HG03196 (cell line): Measurements from ENCODE around the gene SH3PXD2B.

Experiments used
- ATAC-seq: cut with Tn5 transposase; IDR thresholded peaks from one replicate; pipeline ENCODE4 v1.9.1; 2021; ENCODE audit not compliant: unreplicated experiment

Gene SH3PXD2B

DNA sequence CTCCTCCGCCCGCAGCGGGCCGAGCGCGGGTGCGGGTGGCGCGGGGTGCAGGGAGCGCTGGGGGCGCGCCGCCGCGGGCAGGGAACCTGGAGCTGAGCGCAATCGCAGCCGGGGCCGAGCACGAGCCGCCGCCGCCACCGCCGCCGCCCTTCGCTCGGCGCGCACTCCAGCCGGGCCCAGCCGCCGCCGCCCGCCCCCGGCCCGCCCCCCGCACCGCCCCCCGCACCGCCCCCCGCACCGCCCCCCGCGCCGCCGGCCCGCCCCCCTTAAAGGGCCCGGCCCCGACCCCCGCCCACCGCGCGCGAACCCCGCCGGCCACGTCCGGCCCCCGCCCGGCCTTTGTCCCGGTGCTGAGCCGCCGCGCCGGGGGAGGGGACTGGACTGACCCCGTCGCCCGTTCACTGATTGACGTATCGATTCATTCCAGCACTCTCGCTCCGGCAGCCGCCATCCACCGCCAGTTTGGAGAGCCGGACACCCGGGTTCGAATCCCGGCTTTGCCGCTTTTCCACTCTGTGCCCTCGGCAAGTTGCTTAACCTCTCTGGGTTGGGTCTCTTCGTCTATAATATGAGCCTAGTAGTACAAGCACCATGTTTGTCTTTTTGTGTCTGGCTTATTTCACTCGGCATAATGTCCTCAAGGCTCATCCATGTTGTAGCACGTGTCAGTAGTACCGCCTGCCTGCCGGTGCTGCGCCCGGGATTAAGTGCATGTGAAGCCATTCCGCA lies at the start of gene SH3PXD2B:
SH3PXD2B (minus strand) TSS at position 168 of the 729 bp plus-strand sequence. CDS start 173 bp downstream, outside the sequence.
- ATAC-seq = no peak

DNA sequence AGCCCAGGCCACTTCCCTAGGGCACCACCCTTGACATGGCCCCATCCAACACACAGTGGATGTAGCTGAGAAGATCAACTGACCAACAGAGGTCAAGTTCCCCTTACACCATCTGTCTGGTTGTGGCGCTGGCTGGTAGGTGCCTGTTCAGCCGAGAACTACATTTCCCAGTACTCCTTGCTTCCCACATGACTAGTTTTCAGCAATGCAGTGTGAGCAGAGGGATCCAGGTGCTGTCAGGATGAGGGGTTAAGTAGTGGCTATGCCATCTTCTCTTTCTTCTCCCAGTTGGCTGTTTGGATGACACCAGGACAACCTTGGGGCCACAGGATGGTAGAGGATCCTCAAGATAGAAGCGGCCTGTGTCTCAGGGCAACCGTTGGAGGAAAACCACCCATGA lies 48.6 kb upstream of the SH3PXD2B start:
- ATAC-seq = no peak

DNA sequence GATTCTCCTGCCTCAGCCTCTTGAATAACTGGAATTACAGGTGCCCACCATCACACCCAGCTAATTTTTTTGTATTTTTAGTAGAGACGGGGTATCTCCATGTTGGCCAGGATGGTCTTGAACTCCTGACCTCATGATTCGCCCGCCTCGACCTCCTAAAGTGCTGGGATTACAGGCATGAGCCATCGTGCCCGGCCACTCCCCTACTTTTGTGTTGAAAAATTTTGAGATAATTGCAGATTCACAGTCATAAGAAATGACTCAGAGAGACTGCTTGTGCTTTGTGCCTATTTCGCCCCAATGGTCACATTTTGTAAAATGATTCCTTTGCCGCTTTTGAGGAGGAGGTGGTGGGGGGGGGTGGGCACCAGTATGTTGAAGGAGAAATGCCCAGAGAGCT lies 48.1 kb upstream of the SH3PXD2B start:
- no peak for ATAC-seq

DNA sequence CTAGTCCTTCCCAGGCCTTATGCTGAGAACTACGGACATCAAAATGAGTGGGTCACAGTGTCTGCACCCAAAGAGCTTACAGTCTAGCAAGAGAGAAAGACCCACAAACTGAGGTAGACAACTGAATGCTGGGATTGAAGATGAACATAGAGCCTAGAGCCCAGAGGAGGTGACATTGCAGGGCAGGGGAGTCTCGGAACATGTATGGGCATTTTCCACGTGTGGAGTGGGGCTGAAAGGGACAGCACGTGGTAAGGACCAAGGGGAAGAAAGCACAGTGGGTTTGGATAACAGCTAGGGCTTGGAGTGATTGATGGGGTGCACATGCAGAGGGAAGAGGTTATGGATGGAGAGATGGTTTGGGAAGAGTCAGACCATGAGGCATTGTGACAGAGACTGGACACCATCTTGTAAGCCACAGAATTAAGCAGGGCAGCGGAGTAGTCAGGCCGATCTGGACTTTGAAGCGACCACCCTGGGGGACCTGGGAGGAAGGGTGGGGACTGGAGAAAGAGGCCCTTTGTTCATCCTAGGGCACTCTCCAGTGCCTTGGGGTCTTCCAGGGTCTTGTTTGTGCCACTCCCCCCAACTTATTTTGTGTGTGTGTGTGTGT lies 47.5 kb upstream of the SH3PXD2B start:
- ATAC-seq = no peak

DNA sequence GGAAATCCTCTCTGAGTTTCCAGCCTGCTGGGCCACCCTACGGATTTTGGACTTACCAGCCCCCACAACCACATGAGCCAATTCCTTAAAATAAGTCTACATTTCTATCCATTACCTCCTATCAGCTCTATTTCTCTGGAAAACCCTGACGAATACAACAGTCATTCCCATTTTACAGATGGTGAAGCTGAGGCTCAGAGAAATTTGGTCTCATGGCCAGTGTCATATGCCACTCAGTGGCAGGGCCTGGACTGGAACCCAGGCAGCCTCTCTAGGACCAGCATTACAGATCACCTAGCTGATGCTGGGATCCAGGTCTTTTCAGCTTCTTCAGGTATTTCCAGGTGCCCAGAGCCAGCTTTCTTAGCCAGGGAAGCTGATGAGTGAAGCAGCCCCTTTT lies 45.0 kb upstream of the SH3PXD2B start:
- no peak for ATAC-seq

DNA sequence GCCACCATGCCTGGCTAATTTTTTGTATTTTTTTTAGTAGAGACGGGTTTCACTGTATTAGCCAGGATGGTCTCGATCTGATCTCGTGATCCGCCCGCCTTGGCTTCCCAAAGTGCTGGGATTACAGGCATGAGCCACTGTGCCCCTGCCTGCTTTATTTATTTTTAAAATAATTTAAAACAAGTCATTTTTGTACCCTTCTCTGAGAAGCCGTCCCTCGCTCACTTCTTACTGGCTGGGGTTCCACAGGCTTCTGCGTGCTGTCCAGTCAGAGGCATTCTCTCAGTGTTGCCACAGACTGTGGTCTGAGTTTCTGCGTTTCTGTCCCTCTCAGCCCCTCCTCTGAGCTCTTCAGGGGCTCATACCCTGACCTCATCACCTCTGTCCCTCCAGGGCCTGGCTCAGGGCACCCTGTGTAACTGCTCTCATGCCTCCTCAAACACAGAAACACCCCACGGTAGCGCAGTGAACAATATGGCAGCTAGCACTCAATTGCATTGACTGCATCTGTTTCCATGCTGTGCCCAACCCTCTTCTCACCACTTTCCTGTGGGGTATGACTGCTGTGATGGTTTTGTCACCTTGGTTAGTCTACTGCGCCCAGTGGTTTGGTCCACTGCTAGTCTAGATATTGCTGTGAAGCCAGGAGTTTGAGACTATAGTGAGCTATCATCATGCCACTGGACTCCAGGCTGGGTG lies 44.3 kb upstream of the SH3PXD2B start:
- no peak for ATAC-seq

DNA sequence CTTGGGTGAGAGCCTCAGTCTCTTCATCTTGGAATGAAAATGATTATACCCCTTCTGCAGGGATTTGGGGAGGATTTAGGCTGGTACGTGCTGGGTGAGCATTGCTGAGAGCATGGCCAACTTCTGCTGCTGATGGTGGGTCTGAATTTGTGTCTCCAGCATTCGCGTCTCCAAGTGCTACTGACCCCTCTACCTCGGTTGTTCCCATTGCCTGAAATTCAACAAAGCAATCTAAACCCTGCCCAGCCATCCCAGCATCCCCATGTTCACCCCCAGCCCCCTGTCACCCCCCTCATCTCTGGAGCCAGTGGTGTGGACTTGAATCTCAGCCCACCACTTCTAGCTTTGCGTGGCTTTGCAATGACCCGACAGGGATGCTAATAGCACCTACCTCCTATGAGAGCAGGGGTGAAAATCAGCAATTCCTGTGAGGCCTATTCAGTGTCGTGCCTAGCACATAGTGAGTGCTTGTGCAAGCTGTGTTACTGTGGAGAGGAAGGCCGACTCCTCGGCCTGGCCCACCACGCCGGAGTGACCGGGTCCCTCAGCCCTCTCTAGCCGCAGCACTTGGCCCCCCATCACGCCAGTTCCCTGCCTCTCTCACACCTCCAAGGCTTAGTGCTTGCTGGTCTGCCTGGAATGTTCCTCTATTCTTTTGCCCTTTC lies 43.4 kb upstream of the SH3PXD2B start:
- no peak for ATAC-seq

DNA sequence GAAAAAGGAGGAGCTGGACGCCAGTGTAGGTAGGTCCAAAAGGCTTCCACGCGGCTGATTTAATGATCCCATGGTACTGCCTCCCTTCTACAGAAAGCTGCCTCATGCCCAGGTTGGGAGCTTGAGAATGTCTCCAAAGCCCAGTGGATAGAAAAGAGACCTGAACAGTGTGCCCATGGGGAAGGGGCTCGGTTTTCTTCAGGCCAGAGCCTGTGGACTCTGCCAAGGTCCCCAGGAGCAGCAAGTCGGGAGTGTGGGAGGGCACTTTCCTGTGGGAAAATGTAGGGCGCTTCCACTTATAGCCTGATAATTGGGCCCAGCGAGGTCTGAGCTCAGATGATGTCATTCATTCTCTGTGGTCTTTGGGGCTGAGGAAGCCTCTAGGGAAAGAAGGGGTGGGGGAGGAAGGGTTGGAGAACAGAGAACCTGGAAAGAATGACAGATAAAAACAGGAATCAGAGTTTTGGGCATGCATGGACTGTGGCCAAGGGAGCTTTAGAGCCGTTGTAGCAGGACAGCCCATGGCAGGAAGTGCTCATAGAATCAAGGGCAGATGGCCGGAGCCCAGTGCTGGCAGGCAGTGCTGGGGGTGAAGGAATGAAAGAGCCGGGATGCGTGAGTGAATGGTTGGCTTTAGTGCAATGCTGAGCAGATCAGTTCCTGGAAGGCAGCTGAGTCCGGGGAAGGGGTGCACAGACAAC lies 42.5 kb upstream of the SH3PXD2B start:
- no peak for ATAC-seq

DNA sequence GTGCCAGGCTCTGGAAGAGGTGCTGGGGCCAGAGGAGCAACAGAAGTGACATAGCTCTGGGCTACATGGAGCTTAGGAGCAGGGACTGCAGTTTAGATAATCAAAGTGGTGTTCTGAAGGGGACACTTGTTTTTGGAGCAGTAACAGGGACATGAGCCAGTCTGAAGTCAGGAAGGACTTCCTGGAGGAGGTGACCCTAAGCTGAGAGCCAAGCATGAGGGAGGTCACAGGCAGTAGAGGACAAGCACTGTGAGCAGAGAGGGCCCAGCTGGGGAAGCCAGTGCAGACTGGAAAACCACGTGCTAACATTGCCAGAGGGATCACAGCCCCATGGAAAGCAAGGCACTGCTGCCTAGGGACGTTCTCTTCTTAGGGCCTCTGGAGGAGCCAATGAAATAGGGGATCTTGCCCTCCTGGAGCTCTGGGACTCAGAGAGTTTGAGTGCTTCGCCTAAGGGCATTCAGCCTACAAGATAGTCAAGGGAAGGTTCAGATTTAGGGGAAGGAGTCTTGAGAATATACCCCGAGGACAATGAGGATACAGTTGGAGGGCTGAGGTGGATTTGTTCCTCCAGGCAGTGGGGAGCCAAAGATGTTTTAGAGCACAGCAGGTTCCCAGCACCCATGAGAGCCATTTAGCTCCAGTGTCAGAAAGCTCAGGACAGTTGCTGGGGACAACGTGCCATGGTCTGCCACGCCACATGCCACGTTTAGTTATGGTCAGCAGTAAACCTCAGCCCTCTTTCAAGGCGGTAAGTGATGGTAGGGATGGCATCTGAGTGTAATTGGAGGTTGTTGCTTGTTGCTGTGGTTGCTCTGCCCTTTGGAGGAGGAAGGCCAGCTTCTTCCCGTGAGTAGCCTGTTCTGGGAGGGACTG lies 40.5 kb upstream of the SH3PXD2B start:
- no peak for ATAC-seq

DNA sequence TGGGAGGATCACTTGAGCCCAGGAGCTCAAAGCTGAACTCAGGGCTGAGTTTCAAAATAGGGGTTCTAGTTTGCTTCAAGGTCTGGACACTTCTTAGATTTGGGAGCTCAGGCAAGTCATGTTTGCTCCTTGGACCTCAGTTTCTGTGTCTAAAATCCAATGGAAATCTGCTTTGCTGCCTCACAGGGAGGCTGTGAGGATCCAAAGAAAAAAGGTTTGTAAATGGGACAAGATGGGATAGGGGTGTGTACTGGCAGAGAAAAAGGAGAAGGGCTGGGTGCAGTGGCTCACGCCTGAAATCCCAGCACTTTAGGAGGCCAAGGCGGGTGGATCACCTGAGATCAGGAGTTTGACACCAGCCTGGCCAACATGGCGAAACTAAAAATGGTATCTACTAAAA lies 39.6 kb upstream of the SH3PXD2B start:
- no peak for ATAC-seq

DNA sequence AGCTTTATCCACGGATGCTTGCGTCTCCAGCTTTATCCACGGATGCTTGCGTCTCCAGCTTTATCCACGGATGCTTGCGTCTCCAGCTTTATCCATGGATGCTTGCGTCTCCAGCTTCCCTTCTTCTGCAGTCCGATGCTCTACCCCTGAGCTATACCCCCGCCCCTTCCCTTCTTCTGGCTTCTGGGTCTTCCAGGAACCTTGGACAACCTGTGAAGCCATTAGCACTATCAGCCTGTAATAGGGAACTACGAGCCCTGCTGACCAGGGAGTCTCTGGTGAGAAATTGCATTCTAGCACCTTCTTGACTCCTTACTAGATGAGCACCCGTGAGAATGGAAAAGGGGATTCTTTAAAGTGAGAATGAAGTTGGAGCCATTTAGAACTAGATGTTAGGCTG lies 39.1 kb upstream of the SH3PXD2B start:
- ATAC-seq = no peak

DNA sequence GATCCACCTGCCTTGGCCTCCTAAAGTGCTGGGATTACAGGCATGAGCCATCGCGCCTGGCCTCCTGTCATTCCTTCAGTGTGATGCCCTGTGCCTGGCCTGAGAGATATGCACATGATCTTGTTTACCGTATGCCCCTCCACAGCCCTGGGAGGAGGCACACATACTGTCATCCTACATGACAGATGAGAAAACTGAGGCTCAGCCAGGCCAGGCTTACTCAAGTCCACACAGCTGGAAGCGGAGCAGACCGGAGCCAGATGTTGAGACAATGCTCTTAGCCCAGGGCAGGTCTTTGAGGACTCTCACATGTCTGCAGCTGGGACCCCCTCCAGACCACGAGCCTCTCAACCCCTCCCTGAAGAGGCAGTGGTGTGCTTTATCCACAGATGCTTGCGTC lies 38.7 kb upstream of the SH3PXD2B start:
- ATAC-seq = no peak

DNA sequence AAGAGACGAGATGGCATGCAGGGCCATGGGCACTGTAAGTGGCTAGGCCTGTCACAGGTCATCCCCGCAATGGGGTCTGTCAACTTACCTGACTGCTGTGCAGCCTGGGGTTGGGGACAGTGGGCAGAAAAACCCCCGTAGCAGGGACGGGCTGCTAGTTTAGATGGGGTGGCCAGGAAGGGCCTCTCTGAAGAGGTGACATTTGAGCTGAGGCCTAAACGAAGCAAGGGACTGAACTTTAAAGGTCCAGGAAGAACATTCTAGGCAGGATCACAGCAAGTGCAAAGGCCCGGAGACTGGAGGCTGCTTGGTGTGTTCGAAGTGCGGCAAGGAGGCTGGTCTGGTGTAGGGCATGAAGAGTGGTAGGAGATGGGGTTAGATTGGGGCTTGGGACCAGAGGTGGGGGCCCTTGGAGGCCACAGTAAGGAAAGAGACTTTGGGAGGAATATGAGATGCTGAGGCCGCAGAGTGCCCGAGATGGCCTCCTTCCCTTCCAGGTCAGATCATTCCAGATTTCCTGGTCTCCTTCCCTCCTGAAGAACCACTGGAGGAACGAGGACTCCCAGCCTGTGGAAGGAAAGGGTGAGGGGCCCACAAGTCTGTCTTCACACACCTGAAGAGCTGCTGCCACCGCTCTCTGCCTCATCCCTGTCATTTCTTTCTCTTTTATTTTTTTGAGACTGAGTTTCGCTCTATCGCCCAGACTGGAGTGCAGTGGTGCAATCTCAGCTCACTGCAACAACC lies 37.9 kb upstream of the SH3PXD2B start:
- no peak for ATAC-seq

DNA sequence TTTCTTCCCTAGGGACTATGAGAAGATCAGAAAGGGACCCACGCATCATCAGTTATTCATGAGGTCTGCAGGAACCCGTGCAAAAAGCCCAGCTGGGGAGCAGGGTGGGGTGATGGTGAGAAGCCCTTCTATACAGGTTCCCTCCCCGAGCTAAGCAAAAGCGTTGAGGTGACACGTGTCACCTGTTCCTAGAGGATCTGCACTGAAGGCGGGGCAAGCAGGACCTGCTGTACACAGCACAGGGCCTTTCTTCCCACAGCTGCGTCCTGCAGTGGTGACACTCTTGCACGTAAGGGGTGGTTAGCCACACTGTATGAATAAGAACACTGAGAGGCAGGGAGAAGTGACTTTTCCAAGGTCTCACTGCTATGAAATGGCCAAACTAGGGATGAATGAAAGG lies 37.2 kb upstream of the SH3PXD2B start:
- ATAC-seq = no peak

DNA sequence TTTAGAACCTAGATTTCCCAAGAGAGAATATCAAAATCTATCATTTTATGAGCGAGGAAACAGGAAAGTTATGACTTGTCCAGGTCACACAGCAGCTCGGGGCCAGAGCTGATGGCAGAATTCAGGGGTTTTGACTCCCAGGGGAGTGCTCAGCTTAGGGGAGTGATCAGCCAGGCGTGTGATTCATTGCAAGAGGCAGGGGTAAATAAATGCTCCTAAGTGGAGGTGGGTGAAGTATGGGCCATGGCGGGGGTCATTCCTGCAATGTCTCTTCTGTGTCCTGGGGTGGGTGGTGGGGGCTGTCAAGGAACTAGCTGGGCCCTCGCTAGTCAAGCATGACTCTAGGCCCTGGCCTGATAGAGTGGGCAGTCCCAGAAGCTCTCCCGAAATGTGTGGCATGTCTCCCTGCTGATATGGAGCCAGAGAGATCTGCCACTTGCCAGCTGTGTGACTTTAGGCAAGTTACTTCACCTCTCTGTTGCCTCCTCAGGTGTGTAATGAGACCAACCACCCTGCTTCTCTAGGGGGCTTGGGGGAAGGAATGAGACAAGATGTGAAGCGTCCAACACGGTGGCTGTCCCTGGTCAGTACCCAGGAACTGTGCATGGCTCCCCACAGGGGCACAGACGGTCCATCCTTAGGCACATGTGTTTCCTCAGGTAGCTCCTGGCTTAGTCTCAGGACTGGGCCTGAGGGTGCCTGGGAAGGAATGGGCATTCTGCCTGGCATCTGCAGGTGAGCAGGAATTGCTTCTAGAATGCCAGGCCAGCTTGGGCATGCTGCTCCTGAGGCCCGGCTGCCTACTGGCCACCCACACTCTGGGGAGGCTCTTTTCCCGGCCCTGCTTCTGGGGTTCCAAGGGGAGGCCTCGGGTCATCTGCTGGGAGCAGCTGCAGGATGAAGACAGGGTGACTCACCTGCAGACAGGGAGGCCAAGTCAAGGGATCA lies 36.5 kb upstream of the SH3PXD2B start:
- ATAC-seq = no peak

DNA sequence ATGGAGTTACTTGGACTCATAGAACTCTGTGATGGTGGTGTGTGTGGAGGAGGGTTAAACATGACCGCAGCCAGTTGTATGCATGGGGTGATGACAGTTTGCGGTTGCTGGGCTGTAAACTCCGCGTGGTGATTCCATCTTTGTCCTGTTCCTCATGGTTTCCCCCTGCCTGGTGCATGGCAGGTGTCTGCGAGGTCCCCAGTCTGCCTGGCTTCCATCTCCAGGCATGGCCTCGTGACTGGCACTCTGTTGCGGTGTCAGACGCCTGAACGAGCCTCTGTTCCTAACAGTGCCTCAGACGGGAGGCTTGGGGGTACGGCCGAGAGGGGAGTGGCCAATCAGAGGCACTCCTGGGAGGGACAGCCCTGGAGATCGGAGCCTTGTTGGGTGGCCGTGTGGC lies 33.9 kb upstream of the SH3PXD2B start:
- ATAC-seq = no peak

DNA sequence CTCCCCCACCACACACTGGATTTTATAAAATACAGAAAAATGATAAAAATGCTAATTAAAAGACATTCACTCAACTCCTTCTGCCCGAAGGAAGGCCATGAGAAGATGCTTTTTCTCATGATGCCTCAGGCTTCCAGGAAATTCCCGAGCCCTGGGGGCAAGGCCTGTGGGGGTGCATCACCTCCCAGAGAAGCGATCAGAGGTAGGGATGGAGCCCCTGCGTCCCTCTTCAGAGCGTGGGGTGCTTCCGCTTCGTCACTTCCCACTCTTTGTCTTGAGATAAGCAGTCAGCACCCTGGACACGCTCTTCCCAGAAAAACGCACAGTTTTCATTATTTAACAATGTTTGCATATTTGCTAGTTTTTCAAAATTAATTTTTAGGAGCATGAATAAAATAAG lies 33.3 kb upstream of the SH3PXD2B start:
- ATAC-seq = no peak

DNA sequence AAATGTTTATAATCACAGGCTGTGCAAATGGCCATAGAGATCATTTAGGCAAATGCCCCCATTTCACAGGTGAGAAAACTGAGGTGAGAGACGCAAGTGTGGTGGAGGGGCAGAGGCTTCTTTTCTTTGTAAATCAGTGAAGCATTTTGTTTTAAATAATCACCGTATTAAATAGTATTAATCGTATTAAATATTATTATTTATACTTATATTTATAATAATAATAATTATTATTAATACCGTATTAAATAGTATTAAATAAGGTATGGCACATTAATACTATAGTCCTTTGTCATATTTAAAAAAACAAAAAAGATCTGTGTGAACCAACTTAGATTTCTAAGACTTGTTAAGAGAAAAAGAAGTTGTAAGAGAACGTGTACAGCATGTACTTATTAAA lies 32.6 kb upstream of the SH3PXD2B start:
- no peak for ATAC-seq
